HTR-8/SVneo (cell line): ENCODE measurements around the gene TFDP3.

Source experiments
- DNase-seq: peaks from one replicate; pipeline ENCODE4 v3.0.0; 2011; ENCODE audit warnings: low spot score, mixed read lengths; ENCODE audit not compliant: insufficient read length
- FAIRE-seq: peaks from 2 replicates; lab custom pipeline; 2011; peaks lifted over from hg19 to GRCh38; lab: Jason Lieb, UNC

The TFDP3 gene

GRCh38 chrX:133189195-133189594 is 29.0 kb downstream of the TFDP3 start:
- DNase-seq (no peak), FAIRE-seq (no peak)

DNA sequence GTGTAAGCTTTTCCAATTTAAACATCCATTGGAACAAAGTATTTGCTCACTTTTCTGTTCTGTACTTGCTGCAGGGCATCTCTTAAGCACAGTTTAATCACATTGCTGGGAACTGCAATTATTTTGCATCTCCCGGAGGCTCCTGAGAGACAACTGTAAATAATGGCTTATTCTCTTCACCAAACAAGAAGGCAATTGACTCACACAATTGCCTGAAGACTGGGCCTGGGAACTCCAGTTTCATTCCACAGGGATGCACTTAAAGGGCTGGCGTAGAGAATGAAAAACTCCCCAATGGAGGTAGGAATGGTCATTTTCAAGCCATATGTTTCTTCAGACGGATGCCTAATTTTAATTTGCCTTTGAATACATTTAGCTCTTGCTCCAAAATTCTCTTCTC is 29.5 kb downstream of the TFDP3 start:
- FAIRE-seq = no peak
- no peak for DNase-seq

GRCh38 chrX:133185938-133186337 is 32.2 kb downstream of the TFDP3 start:
- no peak for DNase-seq
- no peak for FAIRE-seq

DNA sequence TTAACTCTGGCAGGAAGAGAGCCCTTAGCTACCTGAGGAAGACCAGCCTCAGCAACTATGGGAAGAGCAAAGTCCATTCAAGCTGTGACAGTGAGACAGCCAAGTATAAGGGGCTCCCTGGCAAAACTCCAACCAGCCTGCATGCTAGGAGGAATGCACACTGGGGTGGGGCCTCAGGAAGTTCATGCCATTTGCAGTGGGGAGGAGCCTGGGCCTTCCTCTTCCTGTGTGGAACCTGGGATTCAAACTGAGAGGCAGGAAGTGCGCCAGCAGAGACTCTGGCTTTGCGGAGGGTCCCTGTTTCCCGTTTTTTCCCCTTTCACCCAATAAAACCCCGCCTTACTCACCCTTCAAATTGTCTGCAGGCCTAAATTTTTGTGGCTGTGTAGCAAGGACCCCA is 33.0 kb downstream of the TFDP3 start:
- DNase-seq (no peak), FAIRE-seq (no peak)

DNA sequence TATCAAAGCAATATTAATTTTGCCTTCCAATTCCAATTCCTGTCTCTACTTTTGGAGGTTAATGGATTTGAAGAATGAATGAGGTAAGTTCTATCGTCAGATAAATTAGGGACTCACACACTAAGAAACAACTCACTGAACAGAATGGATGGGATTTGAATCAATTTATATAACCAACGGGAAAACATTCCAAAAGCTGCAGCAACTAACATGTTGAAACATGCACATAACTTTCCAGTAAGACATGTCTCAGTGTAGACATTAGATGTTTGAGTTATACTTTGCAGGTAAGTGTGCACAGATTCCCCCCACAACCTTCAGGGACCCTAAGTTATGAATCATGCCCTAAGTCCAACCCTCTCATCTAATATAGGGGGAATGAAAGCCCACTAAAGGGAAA is 34.3 kb downstream of the TFDP3 start:
- FAIRE-seq = no peak
- no peak for DNase-seq

- DNase-seq = no peak
These were observed 38.7 kb downstream of the TFDP3 start for GRCh38 chrX:133179500-133179899.

GRCh38 chrX:133177202-133177601 is 41.0 kb downstream of the TFDP3 start:
- no peak for DNase-seq
- FAIRE-seq = no peak

More at GRCh38 chrX:133179500-133179899, 38.7 kb downstream of the TFDP3 start:
- no peak for FAIRE-seq

- DNase-seq = no peak
- no peak for FAIRE-seq
These were observed 42.5 kb downstream of the TFDP3 start for GRCh38 chrX:133175605-133176004.

DNA sequence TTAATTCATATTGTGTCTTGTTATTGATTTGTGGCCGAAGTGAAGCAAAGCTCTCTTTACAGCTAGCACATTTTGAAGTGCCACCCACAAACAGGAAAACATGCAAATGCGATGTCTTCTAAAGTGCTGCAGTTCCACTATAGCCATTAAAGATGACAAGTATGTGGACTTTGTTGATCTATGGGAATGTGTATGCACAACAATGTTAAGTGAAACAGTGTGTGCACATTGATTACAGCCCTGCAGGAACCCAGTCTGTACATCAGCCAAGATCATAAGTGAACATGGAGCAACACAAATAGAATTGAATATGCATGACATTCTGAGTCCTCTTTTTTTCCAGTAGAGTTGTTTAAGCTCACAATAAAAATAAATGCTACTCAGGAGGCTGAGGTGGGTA is 43.0 kb downstream of the TFDP3 start:
- FAIRE-seq (no peak), DNase-seq (no peak)

- no peak for FAIRE-seq
- no peak for DNase-seq
These were observed 46.0 kb downstream of the TFDP3 start for GRCh38 chrX:133171962-133172708.
